SH-SY5Y (cell line): ENCODE data around the gene PIK3CD.

ENCODE experiments used
- GATA2 ChIP-seq: IDR thresholded peaks from 2 replicates; pipeline ENCODE4 v1.6.1; 2011; ENCODE audit warnings: mild to moderate bottlenecking, low read depth, low read length
- GATA3 ChIP-seq: IDR thresholded peaks from 2 replicates; pipeline ENCODE4 v1.6.1; 2011; ENCODE audit warnings: low read depth, mild to moderate bottlenecking, low read length, moderate library complexity

Gene PIK3CD

GRCh38 chr1:9633493-9633892 lies 18.0 kb upstream of the PIK3CD start:
- no peak for TF ChIP-seq GATA3
- TF ChIP-seq GATA2: no peak

GRCh38 chr1:9634582-9634981 lies 16.9 kb upstream of the PIK3CD start:
- TF ChIP-seq GATA3: no peak
- TF ChIP-seq GATA2: no peak

- TF ChIP-seq GATA3: no peak
- no peak for TF ChIP-seq GATA2
Measured at GRCh38 chr1:9639227-9639626, 12.3 kb upstream of the PIK3CD start.

GRCh38 chr1:9643351-9644256 lies 7.9 kb upstream of the PIK3CD start:
- TF ChIP-seq GATA2 (no peak), GATA3 (no peak)

- TF ChIP-seq GATA2: no peak
- no peak for TF ChIP-seq GATA3
Measured at GRCh38 chr1:9646037-9646436, 5.5 kb upstream of the PIK3CD start.

- TF ChIP-seq GATA2 (no peak), GATA3 (no peak)
Measured at GRCh38 chr1:9648171-9648570, 3.4 kb upstream of the PIK3CD start.

- TF ChIP-seq GATA3 (no peak), GATA2 (no peak)
Measured at GRCh38 chr1:9649769-9650168, 1.8 kb upstream of the PIK3CD start.

GRCh38 chr1:9651220-9651564 lies 339 bp upstream of the PIK3CD start:
- TF ChIP-seq GATA3 (no peak), GATA2 (no peak)

- TF ChIP-seq GATA2 (no peak), GATA3 (no peak)
Measured at GRCh38 chr1:9652379-9653209, 1.1 kb downstream of the PIK3CD start.

GRCh38 chr1:9653210-9653490 lies 1.6 kb downstream of the PIK3CD start:
- TF ChIP-seq GATA3 (no peak), GATA2 (no peak)

- TF ChIP-seq GATA2 (no peak), GATA3 (no peak)
Measured at GRCh38 chr1:9653491-9654050, 2.0 kb downstream of the PIK3CD start.

GRCh38 chr1:9654051-9654833 lies 2.7 kb downstream of the PIK3CD start:
- TF ChIP-seq GATA3 (no peak), GATA2 (no peak)

- TF ChIP-seq GATA3 (no peak), GATA2 (no peak)
Measured at GRCh38 chr1:9654834-9655723, 3.5 kb downstream of the PIK3CD start.
